ENCODE measurements around the gene SYT17.

DNA sequence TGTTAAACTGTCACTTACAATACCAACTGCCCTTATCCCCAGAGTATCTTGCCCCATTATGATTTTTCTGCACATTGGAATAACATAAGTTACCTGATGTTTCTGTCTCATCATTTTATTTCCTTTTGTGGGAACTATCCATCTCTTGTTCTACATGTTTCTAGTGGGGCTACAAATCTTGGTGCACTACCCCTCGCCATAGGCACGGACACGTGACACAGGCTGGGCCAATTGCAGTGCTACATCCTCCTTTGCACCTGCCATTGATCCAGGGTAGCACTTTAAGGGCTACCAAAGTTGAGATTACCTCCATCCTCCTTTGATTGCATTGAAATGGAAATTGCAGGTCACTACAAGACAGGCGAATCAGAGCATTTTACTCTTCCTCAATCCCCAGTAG is 14.2 kb upstream of the SYT17 start:
- TF ChIP-seq, protein P1, sequence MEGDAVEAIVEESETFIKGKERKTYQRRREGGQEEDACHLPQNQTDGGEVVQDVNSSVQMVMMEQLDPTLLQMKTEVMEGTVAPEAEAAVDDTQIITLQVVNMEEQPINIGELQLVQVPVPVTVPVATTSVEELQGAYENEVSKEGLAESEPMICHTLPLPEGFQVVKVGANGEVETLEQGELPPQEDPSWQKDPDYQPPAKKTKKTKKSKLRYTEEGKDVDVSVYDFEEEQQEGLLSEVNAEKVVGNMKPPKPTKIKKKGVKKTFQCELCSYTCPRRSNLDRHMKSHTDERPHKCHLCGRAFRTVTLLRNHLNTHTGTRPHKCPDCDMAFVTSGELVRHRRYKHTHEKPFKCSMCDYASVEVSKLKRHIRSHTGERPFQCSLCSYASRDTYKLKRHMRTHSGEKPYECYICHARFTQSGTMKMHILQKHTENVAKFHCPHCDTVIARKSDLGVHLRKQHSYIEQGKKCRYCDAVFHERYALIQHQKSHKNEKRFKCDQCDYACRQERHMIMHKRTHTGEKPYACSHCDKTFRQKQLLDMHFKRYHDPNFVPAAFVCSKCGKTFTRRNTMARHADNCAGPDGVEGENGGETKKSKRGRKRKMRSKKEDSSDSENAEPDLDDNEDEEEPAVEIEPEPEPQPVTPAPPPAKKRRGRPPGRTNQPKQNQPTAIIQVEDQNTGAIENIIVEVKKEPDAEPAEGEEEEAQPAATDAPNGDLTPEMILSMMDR (IDR thresholded peaks at IDR 0.05; ENCODE audit: insufficient read depth, low read length), result no peak
- TF ChIP-seq, protein P2, sequence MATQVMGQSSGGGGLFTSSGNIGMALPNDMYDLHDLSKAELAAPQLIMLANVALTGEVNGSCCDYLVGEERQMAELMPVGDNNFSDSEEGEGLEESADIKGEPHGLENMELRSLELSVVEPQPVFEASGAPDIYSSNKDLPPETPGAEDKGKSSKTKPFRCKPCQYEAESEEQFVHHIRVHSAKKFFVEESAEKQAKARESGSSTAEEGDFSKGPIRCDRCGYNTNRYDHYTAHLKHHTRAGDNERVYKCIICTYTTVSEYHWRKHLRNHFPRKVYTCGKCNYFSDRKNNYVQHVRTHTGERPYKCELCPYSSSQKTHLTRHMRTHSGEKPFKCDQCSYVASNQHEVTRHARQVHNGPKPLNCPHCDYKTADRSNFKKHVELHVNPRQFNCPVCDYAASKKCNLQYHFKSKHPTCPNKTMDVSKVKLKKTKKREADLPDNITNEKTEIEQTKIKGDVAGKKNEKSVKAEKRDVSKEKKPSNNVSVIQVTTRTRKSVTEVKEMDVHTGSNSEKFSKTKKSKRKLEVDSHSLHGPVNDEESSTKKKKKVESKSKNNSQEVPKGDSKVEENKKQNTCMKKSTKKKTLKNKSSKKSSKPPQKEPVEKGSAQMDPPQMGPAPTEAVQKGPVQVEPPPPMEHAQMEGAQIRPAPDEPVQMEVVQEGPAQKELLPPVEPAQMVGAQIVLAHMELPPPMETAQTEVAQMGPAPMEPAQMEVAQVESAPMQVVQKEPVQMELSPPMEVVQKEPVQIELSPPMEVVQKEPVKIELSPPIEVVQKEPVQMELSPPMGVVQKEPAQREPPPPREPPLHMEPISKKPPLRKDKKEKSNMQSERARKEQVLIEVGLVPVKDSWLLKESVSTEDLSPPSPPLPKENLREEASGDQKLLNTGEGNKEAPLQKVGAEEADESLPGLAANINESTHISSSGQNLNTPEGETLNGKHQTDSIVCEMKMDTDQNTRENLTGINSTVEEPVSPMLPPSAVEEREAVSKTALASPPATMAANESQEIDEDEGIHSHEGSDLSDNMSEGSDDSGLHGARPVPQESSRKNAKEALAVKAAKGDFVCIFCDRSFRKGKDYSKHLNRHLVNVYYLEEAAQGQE (IDR thresholded peaks at IDR 0.05; ENCODE audit: insufficient replicate concordance, low read depth), result no peak
